Prostate gland (tissue), 2 donors: ENCODE results near the gene MUC13.
A peak's percentile ranks its signal among the peaks of the same experiment; 100 is the strongest.

Experiments
- CTCF ChIP-seq, 4 experiments: fragments of 200-600 bp in 2 of 4; fragments of 450-650 bp in 2 of 4; sonication (generic) in 2 of 4; IDR thresholded peaks; 1 replicate in 3 of 4; 2 replicates in 1 of 4; pipeline ENCODE4 v1.5.1; 2016 to 2019; ENCODE audit warnings: antibody characterized with exemption in 4 of 4, mild to moderate bottlenecking in 2 of 4, moderate library complexity in 2 of 4
- POLR2A ChIP-seq: fragments of 450-650 bp; IDR thresholded peaks from one replicate; pipeline ENCODE4 v1.6.1; 2016; ENCODE audit warnings: antibody characterized with exemption, mild to moderate bottlenecking
- POLR2AphosphoS5 ChIP-seq: sonication (generic); formaldehyde crosslinking; IDR thresholded peaks from one replicate; pipeline ENCODE4 v1.6.1; 2017; ENCODE audit warnings: antibody characterized with exemption

GRCh38 chr3:124972457-124972856, 37.9 kb upstream of the MUC13 start:
- TF ChIP-seq CTCF (IDR thresholded peaks at IDR 0.05) (no peak), POLR2A (no peak), POLR2AphosphoS5 (peak; percentile 87)
